Stimulated activated CD4-positive, alpha-beta T cell treated with anti-CD3 and anti-CD28 coated beads, Interleukin-15, amount 100 ng/mL, for 1 hour (primary cell): ENCODE results near the gene KLKB1.
"Not testable (repeated sequence)": the region's sequence is repeated elsewhere in the genome, so short reads cannot be mapped to it uniquely, and the experiment has no call there.

Source experiments
- DNase-seq, 2 donors: peaks; one replicate each; pipeline ENCODE4 v3.0.0-alpha.2; 2020; ENCODE audit warnings: low read depth in 1 of 2, low spot score in 1 of 2

KLKB1 gene

DNA sequence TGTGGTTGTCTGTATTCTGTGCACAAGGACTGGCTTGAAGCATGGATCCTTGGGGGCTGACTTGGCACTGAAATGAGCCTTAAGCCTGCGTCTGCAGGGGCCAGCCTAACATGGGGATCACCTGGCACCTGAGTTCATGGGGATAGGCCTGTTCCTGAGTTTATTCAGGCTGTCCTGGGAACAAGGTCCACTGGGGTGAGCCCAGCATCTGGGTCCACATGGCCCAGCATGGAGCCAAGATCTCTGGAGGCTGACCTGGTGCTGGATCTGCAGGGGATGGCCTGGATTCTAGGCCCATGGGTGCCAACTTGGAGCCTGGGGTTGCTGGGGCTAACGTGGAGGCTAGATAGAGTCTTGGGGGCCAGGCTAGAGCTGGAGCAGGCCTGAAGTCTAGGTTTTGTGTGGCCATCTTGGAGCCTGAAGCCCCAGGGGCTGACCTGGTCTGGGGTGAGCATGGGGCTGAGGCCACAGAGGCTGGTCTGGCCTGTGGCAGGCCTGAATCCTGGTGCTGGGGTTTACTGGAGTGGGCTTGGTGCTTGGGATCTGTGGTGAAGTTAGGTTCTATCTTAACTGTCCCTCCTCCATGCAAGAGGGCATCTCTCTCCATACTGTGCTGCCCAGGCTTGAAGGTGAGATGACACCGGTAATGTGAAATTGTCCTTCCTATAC, 652 bp upstream of the KLKB1 start:
- no peak for DNase-seq

DNA sequence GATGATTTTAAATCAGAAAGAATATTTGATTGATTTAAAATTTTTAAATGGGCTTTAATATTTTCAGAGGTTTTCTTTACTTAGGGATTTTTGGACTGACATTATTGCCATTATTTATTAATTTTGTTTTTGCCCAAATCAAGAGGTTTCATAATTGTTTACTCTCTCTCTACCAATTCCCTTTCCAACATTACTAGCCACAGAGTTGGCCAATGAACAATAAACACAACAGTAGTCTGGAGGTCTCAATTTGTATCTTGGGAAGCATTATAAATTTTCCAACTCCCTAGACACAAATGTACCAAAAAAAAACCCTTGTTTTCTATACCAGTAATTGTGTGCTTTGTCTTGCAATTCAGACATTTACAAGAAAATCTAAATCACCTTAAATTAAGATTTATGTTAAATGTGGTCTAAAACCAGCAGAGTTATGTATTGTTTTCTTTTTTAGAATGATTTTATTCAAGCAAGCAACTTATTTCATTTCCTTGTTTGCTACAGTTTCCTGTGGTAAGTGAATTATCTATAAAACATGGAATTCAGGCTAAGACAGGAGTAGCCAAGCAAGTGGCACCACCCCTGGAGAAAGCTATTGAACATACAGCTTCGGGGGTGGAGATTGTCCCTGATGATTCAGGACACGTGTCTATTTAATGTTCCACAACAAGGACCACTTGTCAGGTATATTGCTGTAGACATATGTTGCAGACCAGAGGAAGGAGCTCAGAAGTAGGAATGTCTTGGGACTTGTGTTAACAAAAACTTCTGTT, 622 bp downstream of the KLKB1 start:
- no peak for DNase-seq

DNA sequence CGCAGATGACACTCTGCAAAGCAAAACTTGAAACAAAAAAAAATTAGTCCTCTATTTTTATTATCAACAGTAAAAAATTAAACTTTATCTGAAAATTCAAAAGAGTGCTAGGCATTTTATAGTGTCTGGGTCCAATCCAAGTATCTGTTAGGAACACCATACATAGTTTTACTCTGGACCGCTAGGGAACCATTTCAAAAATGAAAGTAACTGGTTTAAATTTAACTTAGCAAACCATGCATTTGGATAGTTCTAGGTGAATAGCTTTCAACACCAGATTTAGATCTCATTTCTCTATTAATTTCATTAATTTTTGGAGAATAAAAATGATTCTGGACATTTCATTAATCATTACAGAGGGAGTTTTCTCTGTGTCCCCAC, 1.2 kb downstream of the KLKB1 start:
- DNase-seq, result no peak

DNA sequence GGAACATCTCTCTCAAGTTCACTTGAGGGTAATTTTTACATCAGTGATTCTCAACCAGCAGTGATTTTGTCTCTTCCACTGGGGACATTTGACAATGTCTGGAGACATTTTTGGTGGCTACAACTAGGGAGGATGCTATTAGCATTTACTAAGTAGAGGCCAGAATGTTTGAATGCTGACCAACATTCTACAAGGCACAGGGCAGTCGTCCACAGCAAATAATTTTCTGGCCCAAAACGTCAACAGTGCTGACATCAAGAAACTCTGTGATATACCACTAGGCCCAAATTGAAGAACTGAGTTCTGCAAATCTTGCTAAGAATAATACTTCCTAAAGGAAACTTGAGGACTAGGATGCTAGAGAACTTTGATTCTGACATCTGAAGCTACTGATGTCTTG, 7.1 kb downstream of the KLKB1 start:
- DNase-seq, result no peak

DNA sequence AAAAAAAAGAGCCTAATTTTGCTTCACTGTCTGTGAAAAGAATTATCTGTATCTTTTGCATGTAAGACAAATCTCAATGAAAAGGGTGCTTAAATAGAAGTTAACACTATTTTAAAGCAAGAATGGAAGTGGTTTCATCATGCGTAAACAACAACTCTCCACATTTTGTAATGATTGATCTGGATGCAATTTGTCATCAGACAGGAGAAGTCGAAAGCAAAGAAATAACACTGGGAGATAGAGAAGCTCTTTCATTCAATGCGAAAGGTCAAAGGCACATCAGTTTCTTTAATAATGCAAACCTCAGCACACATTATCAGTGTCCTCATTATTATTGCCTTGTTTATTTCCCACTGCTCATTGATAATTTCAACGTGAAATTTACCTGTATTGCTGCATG, 8.8 kb downstream of the KLKB1 start:
- no peak for DNase-seq

DNA sequence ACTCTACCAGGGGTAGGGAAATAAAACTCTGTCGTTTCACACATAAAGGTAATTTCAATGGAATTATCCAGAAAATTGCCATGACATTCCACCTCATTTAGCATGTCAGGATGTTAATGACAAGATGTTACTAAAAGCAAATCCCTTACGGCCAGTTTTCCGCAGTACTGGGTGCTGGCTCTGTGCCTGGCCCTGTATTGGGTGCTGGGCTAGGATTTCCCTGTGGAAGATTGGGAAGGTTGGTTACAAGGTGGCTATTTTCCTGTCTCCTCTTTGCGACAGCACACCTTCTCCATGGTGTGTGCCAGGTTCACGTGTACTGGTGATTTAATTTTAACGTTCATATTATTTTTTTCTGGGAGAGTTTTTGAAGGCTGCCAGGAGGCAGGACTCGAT, 13.1 kb downstream of the KLKB1 start:
- no peak for DNase-seq

DNA sequence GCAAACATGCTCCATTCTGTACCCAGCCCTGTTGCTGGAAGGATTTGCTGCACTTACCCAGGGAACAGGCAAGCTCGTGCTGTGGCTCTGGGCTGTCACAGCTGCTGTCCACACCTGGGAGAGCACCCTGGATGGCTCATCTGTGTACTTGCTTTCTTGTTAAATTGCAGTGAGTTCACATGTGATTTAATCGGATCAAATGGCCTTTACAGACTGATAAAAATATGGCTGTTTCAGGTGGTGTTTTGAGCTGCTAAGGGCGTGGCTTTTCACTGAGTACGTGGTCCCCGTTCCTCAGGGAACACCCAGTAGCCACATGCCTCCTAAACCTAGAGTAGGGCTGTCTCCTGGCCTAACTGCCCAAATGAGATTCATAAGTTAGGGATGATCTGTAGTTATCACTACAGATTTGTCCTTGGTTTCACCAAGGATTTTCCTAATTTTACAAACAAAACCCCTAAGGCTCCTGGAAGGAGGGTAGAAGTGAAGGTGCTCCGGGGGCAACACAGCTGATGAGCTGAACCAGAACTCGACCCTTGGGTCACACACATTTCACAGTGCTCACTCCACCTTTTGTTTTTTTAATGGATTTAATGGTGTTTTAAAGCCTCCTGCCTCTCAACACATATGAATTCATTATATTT, 13.7 kb downstream of the KLKB1 start:
- no peak for DNase-seq

DNA sequence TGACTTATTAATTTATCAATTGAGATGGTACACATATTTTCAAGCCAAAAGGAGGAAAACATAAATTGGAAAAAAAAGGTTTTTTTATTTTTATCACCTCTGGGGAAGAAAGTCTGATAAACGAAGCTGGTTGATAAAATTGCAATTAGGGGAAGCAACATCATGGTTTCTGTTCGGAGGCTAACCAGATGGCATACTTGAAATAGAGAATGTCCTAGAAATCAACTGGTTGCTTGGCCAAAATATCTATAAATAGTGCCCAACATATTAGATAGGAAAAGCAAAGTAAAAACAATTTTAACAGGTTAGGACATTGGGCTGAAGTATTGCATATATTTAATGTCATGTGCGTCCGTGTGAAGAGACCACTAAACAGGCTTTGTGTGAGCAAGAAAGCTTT, 14.3 kb downstream of the KLKB1 start:
- DNase-seq, result no peak

DNA sequence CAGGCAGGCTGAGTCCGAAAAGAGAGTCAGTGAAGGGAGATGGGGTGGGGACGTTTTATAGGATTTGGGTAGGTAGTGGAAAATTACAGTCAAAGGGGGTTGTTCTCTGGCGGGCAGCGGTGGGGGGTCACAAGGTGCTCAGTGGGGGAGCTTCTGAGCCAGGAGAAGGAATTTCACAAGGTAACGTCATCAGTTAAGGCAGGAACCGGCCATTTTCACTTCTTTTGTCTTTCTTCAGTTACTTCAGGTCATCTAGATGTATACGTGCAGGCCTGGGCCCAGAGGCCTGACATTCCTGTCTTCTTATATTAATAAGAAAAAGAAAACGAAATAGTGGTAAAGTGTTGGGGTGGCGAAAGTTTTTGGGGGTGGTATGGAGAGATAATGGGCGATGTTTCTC, 14.7 kb downstream of the KLKB1 start:
- DNase-seq, result not testable (repeated sequence)

DNA sequence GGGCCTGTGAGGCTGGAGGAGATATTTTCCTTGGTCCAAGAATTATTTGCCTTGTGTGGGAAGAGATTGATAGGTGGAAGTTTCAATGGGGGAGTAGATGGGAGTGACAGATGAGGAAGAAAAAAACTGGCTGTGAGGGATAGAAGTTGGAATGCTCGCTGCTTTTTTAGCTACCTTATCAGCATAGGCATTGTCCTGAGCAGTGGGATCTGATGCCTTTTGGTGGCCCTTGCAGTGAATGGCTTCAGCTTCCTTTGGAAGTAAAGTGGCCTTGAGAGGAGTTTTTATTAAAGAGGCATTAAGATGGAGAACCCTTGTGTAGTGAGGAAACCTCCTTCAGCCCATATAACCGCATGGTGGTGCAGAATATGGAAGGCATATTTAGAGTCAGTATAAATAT, 16.0 kb downstream of the KLKB1 start:
- DNase-seq, result no peak

DNA sequence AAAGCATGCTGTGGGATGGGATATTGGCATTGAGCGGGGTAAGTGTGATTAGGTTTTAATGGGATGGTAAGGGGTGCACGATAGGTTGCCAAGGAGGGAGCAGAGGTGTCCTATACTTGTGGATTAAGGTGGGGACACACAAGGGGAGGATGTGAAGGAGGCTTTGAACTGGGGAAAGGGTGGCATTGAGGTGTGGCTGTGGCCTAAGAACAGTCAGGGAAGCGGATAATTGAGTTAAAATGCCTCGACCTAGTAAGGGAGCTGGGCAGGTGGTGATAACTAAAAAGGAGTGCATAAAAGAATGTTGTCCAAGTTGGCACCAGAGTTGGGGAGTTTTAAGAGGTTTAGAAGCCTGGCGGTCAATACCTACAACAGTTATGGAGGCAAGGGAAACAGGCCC, 17.5 kb downstream of the KLKB1 start:
- DNase-seq, result no peak

DNA sequence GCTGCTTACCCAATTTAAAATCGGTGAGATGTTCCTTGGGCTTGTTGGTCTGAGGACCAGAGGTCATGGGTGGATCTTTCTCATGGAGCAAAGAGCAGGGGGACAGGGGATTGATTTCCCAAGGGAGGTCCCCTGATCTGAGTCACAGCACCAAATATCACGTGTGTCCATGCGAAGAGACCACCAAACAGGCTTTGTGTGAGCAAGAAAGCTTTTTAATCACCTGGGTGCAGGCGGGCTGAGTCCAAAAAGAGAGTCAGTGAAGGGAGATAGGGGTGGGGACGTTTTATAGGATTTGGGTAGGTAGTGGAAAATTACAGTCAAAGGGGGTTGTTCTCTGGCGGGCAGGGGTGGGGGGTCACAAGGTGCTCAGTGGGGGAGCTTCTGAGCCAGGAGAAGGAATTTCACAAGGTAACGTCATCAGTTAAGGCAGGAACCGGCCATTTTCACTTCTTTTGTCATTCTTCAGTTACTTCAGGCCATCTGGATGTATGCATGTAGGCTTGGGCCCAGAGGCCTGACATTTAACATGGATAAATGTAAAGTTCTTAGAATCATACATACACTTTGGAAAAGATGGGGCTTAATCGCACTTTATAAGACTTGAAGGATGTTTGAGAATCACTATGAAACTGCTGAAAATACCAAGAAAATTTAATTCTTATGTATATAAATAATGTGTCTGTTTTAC, 19.9 kb downstream of the KLKB1 start:
- DNase-seq, result not testable (repeated sequence)

DNA sequence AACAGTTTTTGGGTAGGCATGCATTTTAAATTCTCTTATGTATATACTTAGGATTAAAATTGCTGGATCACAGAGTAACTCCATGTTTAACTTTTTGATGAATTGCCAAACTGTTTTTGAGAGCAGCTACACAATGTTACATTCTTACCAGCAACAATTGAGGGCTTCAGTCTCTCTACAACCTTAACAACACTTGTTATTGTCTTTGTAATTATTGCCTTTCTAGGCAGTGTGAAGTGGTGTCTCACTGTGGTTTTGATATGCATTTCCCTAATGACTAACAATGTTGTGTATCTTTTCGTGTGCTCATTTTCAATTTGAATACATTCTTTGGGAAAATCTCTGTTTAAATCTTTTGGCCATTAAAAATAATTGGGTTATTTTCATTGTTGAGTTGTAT, 21.3 kb downstream of the KLKB1 start:
- DNase-seq, result no peak

DNA sequence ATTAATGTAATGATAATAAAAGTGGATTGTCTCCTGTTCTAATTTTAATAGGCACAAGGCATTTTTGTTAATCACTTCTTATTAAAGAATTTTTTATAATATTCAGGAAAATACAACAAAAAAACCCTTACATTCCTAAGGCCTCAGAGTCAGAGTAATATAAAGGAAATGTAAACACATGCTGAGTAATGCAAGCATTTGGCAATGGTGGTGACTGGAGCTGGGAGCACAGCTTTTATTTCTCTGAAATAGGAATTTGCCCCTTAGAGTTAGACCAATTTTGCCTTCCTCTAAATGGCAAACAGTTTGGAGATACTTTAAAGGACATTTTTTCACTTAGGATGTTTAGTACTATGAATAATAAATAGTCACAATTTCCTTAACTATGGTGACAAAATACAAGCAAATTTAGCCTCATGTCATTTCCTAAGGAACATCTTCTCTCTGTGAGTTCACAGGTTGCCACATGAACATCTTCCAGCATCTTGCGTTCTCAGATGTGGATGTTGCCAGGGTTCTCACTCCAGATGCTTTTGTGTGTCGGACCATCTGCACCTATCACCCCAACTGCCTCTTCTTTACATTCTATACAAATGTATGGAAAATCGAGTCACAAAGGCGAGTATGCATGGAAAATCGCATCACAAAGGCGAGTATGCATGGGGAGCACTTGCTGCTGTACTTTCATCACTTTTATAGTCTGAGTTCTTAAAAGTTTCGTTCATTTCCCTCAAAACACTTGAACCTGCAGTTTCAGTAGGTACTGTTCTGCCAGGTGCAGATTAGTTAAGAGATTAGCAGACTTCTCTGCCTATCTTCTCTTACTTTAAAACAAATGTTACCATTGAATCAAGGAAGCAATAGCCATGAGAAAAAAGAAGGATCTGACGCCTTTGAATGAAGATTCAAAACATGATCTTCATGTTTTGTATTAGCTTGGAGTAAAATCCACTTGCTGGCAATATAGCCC, 22.8 kb downstream of the KLKB1 start:
- DNase-seq, result no peak

DNA sequence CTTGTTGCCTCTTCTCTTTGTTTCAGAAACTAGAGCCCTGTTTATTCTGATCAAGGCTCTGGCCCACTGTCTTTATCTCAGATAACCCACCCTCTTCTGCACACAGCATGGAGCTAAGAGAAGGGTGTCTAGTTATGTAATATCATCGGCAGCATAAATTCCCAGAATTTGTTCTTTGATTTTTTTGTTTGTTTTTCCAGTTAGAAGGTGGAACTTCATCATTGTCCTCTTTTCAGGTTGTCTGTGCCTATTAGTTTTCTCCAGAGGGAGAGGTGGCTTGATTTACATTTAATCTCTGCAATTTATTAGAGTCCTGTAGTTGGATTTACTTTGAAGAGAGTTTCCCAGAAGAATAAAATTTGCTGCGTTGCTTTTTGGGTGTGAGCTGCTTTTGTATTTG, 23.5 kb downstream of the KLKB1 start:
- no peak for DNase-seq

DNA sequence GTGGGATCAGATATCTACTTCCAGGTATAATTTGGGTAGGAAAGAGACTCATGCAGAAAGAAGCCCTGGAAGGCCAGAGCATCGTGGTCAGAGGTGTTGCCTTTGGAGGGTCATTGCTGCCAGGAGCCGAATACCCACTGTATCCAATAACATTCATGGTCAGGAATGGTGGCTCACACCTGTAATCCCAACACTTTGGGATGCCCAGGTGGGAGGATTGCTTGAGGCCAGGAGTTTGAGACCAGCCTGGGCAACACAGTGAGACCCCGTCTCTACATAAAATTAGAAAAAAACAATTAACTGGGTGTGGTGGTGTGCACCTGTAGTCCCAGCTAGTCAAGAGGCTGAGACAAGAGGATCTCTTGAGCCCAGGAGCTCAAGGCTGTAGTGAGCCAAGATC, 27.8 kb downstream of the KLKB1 start:
- DNase-seq, result no peak

DNA sequence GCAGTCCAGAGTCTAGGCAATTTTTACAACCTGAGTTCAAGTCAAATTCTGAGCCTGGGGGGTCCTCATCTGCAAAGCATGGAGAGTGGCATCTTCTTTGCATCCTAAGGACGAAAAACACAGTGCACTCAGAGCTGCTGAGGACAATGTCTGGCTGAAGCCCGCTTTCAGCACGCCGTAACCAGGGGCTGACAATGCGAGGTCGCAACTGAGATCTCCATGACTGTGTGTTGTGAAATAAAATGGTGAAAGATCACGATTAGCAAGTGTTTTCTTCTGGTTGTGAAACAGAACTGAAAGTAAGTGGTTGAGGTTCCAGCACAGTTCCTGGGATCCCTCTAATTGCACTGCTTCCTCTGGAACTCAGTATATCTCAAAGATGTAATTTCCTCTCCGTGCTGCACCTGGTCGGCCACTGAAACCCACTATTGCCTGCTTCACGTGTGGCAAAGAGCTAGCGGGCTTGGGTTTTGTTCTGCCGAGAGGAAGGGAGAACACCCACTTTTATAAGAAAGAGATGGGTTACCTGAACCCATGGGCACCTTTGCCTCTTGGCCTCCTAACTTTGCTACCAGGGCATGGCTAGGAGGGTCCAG, 31.0 kb downstream of the KLKB1 start:
- no peak for DNase-seq

DNA sequence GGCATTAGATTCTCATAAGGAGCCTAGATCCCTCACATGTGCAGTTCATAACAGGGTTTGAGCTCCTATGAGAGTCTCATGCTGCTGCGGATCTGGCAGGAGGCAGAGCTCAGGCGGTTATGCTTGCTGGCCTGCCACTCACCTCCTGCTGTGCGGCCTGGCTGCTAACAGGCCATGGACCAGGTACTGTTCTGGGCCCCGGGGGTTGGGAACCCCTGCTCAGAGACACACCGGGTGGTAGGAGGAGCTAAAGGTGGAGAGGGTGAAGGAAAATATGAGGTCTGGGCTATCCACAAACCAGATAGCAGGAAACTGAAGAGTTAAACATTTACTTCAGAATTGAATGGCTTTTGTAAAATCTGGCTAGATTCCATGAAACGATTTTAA, 32.8 kb downstream of the KLKB1 start:
- no peak for DNase-seq

DNA sequence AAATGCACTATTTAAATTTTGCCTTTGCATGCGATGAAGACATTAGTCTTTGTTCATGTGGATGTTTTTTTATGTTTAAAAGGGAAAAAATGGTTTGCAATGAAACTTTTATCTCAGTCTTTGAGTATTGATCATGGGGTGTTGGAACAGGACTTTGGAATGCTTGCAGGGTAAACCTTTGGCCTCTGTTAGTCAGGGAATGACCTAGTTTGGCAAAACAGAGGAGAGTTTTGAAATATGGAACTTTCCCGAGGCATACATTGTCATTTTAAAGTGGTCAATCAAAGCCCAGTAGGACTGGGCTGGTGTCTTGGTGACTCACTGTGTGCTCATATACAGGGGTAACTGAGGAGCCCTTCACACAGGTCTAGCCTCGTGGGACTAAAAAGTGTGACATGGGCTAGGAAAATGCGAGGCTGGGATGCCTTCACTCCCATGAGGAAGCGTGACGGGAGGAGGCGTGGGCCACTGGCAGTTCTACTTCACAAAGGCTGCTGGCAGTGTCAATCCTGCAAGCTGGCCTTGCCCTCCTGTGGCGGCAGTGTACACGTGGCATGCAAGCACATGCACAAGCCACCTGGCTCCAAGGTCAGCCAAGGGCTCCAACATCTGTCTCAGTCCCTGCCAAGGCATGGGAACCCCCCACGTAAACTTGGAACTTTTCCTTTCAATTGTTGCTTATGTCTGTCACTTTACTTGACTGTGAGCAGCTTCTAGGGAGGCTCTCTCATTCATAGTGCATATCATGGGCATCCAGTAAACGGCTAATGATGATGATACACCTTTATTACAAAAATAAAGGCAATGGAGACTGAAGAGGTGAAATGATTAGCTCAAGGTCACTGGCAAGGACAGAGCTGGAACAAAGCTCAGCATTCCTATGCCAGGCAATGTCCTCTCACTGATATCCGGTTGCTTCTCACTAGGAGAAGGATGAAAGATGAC, 33.5 kb downstream of the KLKB1 start:
- no peak for DNase-seq
